Spleen (tissue), 11 donors: ENCODE results near the gene GRHPR. TPM values are rescaled to one million over a fixed set of nuclear protein-coding genes. Genes with fewer than 3 reads are reported as not detected.

ENCODE experiments used
- DNase-seq: peaks from one replicate; pipeline ENCODE4 v3.0.0-alpha.2; 2020
- H3K27ac ChIP-seq, 8 donors: fragments of 200-600 bp; sonication (generic) in 7 of 8; 1 replicate in 4 of 8; 2 replicates in 4 of 8; pipeline versions ENCODE4 v1.5.0 to v1.8.0; 2016 to 2021; ENCODE audit warnings: inconsistent platforms in 4 of 8, mild to moderate bottlenecking in 4 of 8, moderate library complexity in 1 of 8
- H3K27me3 ChIP-seq, 7 donors: fragments of 200-600 bp; sonication (generic) in 6 of 7; replicated peaks in 1 of 7; 1 replicate in 4 of 7; 2 replicates in 3 of 7; pipeline versions ENCODE4 v1.5.0 to v1.8.0; 2016 to 2021; ENCODE audit warnings: inconsistent platforms in 3 of 7, mild to moderate bottlenecking in 1 of 7
- H3K36me3 ChIP-seq, 6 donors: fragments of 200-600 bp; sonication (generic) in 5 of 6; 1 replicate in 4 of 6; 2 replicates in 2 of 6; pipeline versions ENCODE4 v1.5.0 to v1.8.0; 2016 to 2021; ENCODE audit warnings: inconsistent platforms in 2 of 6
- H3K4me1 ChIP-seq, 6 donors: fragments of 200-600 bp; sonication (generic) in 5 of 6; 1 replicate in 3 of 6; 2 replicates in 3 of 6; pipeline versions ENCODE4 v1.5.0 to v1.8.0; 2016 to 2021; ENCODE audit warnings: inconsistent platforms in 3 of 6
- H3K4me3 ChIP-seq, 8 donors: fragments of 200-600 bp; sonication (generic) in 7 of 8; 1 replicate in 4 of 8; 2 replicates in 4 of 8; pipeline versions ENCODE4 v1.5.0 to v1.8.0; 2016 to 2021; ENCODE audit warnings: inconsistent platforms in 4 of 8, mild to moderate bottlenecking in 4 of 8, moderate library complexity in 2 of 8
- H3K9me3 ChIP-seq, 8 donors: fragments of 200-600 bp; sonication (generic) in 7 of 8; 1 replicate in 4 of 8; 2 replicates in 4 of 8; pipeline versions ENCODE4 v1.5.0 to v1.8.0; 2016 to 2021; ENCODE audit warnings: inconsistent platforms in 4 of 8
- POLR2A ChIP-seq, 3 donors: fragments of 450-650 bp; IDR thresholded peaks; one replicate each; pipeline ENCODE4 v1.5.1; 2017; ENCODE audit warnings: antibody characterized with exemption in 3 of 3, mild to moderate bottlenecking in 1 of 3
- POLR2AphosphoS5 ChIP-seq, 3 donors: sonication (generic); formaldehyde crosslinking; IDR thresholded peaks; one replicate each; pipeline ENCODE4 v1.5.1; 2017; ENCODE audit warnings: antibody characterized with exemption in 3 of 3
- WGBS, 5 donors: extraction: QIAGEN DNeasy Blood & Tissue Kit in 3 of 5; methylation state at CpG; one replicate each; pipeline versions ENCODE4 v1.1.5 to v1.1.7; 2013 to 2018; 5-methylcytosine and 5-hydroxymethylcytosine counted together
- intact Hi-C: fragments of 100-400 bp; cut with DNase I; formaldehyde crosslinking; loops from one replicate; pipeline ENCODE4 v1.15.0; 2023; ENCODE audit warnings: low total_unique reads
- polyA plus RNA-seq, 3 donors: library from polyadenylated mRNA; stranded (reverse); fragments of 200-250 nt; gene quantifications; one replicate each; pipeline ENCODE4 v1.2.1, GENCODE V29; 2013
- total RNA-seq, 7 donors: library from RNA; depleted of rRNA in 3 of 7; stranded (reverse); fragments of >200 nt in 3 of 7; fragmentation: NEBNext Ultra II Directional in 4 of 7; extraction: Animal tissue kit (Norgen Biotek cat#: 25700) in 4 of 7; gene quantifications; one replicate each; pipeline versions ENCODE4 v1.1.0 to v1.2.1, GENCODE V29; 2016 to 2021
- TF ChIP-seq, protein P1 (sequence below), 11 experiments: fragments of 200-600 bp in 7 of 11; fragments of 450-650 bp in 4 of 11; sonication (generic) in 4 of 11; IDR thresholded peaks in 8 of 11; conservative IDR thresholded peaks in 3 of 11; 1 replicate in 7 of 11; 2 replicates in 4 of 11; pipeline versions ENCODE4 v1.4.0 to v1.8.0; 2016 to 2021; ENCODE audit warnings: antibody characterized with exemption in 11 of 11, inconsistent platforms in 4 of 11, mild to moderate bottlenecking in 1 of 11
- donor health status: healthy with polysubstance abuse.
- donor health status: DM: no; HTN: no; CAD: no; lungs with moderate emphysema.
- donor health status: DM: no; HTN: no; CAD: no.
- donor health status: Bipolar disorder and iron deficiency.
- donor health status: healthy.
- donor health status: DM: no; HTN: no; CAD: no.
- donor health status: DM: yes; HTN: yes; CAD: no.

GRHPR gene
- total and polyA plus RNA-seq, 10 donors: 44.9 to 114 (median 63.0) TPM

DNA sequence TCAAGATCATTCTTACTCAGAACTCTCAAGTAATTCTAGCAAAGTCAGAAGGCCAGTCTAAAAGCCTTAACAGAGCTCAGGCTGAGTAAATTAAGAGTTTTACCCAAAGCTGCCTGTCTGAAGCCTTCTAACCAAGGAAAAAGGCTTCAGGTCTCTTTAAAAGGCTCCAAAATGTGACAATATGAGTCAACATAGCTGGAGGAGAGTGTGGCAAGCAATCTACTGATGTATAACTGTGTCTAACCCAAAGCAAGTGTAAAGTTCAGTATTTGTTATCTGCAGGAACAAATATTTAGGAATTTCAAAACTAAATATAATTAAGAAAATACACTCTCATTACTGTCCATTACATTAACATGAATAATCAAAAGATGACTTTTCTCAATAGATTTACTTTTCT, 31.7 kb downstream of the GRHPR start:
- Histone ChIP-seq H3K36me3 (peaks cover 0 to 27% (median 1%) of the 10 kb centered on the region in 6 donors), H3K27me3 (no peaks in the 10 kb centered on the region), H3K27ac (no peak overlapping the region), H3K9me3 (peaks cover 0 to 10% (median 4%) of the 10 kb centered on the region in 8 donors), H3K4me1 (peaks cover 0 to 37% (median 3%) of the 10 kb centered on the region in 6 donors), H3K4me3 (no peak overlapping the region)
- no peak for TF ChIP-seq POLR2AphosphoS5 (IDR thresholded peaks at IDR 0.05)
- TF ChIP-seq, protein P1, sequence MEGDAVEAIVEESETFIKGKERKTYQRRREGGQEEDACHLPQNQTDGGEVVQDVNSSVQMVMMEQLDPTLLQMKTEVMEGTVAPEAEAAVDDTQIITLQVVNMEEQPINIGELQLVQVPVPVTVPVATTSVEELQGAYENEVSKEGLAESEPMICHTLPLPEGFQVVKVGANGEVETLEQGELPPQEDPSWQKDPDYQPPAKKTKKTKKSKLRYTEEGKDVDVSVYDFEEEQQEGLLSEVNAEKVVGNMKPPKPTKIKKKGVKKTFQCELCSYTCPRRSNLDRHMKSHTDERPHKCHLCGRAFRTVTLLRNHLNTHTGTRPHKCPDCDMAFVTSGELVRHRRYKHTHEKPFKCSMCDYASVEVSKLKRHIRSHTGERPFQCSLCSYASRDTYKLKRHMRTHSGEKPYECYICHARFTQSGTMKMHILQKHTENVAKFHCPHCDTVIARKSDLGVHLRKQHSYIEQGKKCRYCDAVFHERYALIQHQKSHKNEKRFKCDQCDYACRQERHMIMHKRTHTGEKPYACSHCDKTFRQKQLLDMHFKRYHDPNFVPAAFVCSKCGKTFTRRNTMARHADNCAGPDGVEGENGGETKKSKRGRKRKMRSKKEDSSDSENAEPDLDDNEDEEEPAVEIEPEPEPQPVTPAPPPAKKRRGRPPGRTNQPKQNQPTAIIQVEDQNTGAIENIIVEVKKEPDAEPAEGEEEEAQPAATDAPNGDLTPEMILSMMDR (IDR thresholded peaks at IDR 0.05 in 8 of 11, conservative IDR thresholded peaks at IDR 0.05 in 3 of 11): no peak
- TF ChIP-seq POLR2A (IDR thresholded peaks at IDR 0.05): no peak
- intact Hi-C loops: no loop called here
- no peak for DNase-seq

DNA sequence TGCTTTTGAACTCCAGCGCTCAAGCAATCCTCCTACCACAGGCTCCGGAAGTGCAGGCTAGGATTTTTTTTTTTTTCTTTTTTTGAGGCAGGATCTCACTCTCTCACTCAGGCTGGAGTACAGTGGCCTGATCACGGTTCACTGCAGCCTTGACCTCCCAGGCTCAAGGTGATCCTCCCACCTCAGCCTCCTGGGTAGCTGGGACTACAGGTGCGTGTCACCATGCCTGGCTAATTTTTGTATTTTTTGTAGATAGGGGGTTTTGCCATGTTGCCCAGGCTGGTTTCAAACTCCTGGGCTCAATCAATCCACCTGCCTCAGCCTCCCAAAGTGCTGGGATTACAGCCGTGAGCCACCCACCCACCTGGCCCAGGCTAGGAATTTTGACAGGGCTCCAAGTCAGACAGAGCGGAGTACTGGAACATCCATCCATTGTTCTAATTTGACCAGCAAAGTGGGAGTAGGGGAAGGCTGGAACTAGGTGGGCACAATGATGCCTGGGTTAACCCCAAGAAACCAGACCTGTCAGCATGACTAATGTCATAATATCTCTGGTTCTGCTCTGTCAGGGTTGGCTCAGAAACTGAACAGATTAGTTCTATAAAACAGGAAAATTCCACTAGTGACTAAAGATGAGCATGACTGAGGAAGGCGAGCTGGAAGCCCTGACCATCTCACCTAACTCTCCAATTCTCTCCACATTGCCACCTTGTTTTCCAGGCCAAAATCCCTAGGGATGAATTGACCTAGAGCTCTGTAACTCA, 33.6 kb downstream of the GRHPR start:
- DNase-seq: no peak
- Histone ChIP-seq H3K27ac (no peak overlapping the region), H3K4me3 (no peak overlapping the region), H3K4me1 (peaks cover 0 to 52% (median 4%) of the 10 kb centered on the region in 6 donors), H3K27me3 (no peaks in the 10 kb centered on the region), H3K9me3 (peaks cover 0 to 10% (median 4%) of the 10 kb centered on the region in 8 donors), H3K36me3 (peaks cover 0 to 13% (median 0%) of the 10 kb centered on the region in 6 donors)
- intact Hi-C loops: no loop called here
- 79 to 84% (median 80%) methylated on average over 7 of the region's 7 CpGs for WGBS, 5 donors
- TF ChIP-seq POLR2A (IDR thresholded peaks at IDR 0.05): no peak
- TF ChIP-seq, protein P1 (IDR thresholded peaks at IDR 0.05 in 8 of 11, conservative IDR thresholded peaks at IDR 0.05 in 3 of 11): no peak
- TF ChIP-seq POLR2AphosphoS5 (IDR thresholded peaks at IDR 0.05): no peak

DNA sequence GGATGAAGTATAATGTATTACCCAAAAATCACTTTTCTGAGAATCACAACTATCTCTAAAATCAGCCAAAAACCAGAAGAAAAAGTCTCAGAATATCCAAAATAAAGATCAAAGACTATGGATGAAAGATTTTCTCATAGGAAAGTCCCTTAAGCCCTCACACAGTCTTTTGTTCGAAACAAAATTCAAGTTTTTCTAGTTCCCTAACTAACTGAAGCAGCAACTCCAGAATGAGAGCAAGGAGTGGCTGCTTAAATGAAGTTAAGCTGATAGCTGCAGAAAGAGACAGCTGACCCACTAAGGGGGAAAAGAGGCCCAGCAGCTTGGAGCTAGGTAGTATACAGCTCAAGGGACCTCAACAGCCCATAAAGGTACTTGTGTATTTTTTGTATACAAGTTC, 34.3 kb downstream of the GRHPR start:
- peaks cover 0 to 59% (median 10%) of the 10 kb centered on the region in 6 donors for H3K4me1 ChIP-seq
- TF ChIP-seq POLR2A (IDR thresholded peaks at IDR 0.05) (no peak), POLR2AphosphoS5 (IDR thresholded peaks at IDR 0.05) (no peak)
- TF ChIP-seq, protein P1 (IDR thresholded peaks at IDR 0.05 in 8 of 11, conservative IDR thresholded peaks at IDR 0.05 in 3 of 11): no peak
- no peaks in the 10 kb centered on the region for H3K27me3 ChIP-seq
- no peak overlapping the region for H3K27ac ChIP-seq
- H3K36me3 ChIP-seq: peaks cover 0 to 12% (median 0%) of the 10 kb centered on the region in 6 donors
- no peak for DNase-seq
- H3K4me3 ChIP-seq: no peak overlapping the region
- H3K9me3 ChIP-seq: peaks cover 0 to 10% (median 4%) of the 10 kb centered on the region in 8 donors
- intact Hi-C loops: no loop called here
- WGBS, 5 donors: 71 to 79% (median 74%) methylated on average over 1 of the region's 1 CpG

DNA sequence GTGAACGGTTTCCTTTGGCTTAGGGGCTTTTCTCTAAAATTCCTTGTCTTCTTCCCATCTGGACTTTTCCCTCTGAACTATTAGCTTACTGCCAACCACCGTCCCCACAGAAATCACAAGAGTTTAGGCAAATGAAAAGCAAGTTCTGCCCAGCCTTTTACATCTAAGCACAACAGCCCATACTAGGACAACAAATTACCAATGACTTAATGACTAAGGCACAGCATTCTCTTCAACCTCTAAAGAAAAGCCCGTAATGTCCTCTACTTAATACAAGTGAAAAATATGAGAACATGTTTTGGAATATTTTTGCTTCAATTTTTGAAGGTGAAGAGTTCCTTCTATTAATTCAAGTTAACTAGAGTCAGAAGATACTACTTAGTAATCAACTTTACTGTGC, 41.5 kb downstream of the GRHPR start:
- no peaks in the 10 kb centered on the region for H3K9me3 ChIP-seq
- H3K27me3 ChIP-seq: no peaks in the 10 kb centered on the region
- peak overlapping the region; percentile 91 to 99 (median 96) for H3K27ac ChIP-seq
- no peak for DNase-seq
- WGBS, 5 donors: 43 to 65% (median 54%) methylated on average over 3 of the region's 3 CpGs
- no peaks in the 10 kb centered on the region for H3K36me3 ChIP-seq
- H3K4me1 ChIP-seq: peaks cover 20 to 65% (median 42%) of the 10 kb centered on the region in 6 donors
- peak overlapping the region; percentile 67 to 92 (median 79) for H3K4me3 ChIP-seq
- TF ChIP-seq POLR2A (IDR thresholded peaks at IDR 0.05): no peak
- TF ChIP-seq, protein P1 (IDR thresholded peaks at IDR 0.05 in 8 of 11, conservative IDR thresholded peaks at IDR 0.05 in 3 of 11): no peak
- no peak for TF ChIP-seq POLR2AphosphoS5 (IDR thresholded peaks at IDR 0.05)
- intact Hi-C loops: no loop called here
